ENCODE results near the gene IKZF4. TPM values are rescaled to one million over a fixed set of nuclear protein-coding genes. Genes with fewer than 3 reads are reported as not detected.

IKZF4 gene
- total and polyA plus RNA-seq, 2 of the 8 experiments (the other 6 are each of a cell fraction or from before 2014, with no cell fraction given) = 8.0 to 13.3 TPM

Other genes starting within 250 kb of the IKZF4 start
- gene SARNP, start 203.3 kb upstream of the IKZF4 start, total RNA-seq (2021; fragmentation: NEBNext Ultra II Directional; extraction: Animal tissue kit (Norgen Biotek cat#: 25700)) = 114 and 117 TPM in 2 replicates
- 140 and 226 TPM in 2 replicates for gene SARNP, start 203.3 kb upstream of the IKZF4 start, polyA plus RNA-seq (2011; rRNA removed)
- 34.1 and 39.0 TPM in 2 replicates for gene ORMDL2, start 203.0 kb upstream of the IKZF4 start, total RNA-seq (2021; fragmentation: NEBNext Ultra II Directional; extraction: Animal tissue kit (Norgen Biotek cat#: 25700))
- gene ORMDL2, start 203.0 kb upstream of the IKZF4 start, polyA plus RNA-seq (2011; rRNA removed) = 50.4 and 65.6 TPM in 2 replicates
- 32.3 and 34.3 TPM in 2 replicates for gene DNAJC14, start 191.5 kb upstream of the IKZF4 start, total RNA-seq (2021; fragmentation: NEBNext Ultra II Directional; extraction: Animal tissue kit (Norgen Biotek cat#: 25700))
- gene DNAJC14, start 191.5 kb upstream of the IKZF4 start, polyA plus RNA-seq (2011; rRNA removed) = 14.7 and 18.5 TPM in 2 replicates
- 2.6 and 2.7 TPM in 2 replicates for gene MMP19, start 178.1 kb upstream of the IKZF4 start, total RNA-seq (2021; fragmentation: NEBNext Ultra II Directional; extraction: Animal tissue kit (Norgen Biotek cat#: 25700))
- 2.8 and 3.3 TPM in 2 replicates for gene MMP19, start 178.1 kb upstream of the IKZF4 start, polyA plus RNA-seq (2011; rRNA removed)
- gene PYM1, start 93.1 kb upstream of the IKZF4 start, total RNA-seq (2021; fragmentation: NEBNext Ultra II Directional; extraction: Animal tissue kit (Norgen Biotek cat#: 25700)) = 58.5 and 58.9 TPM in 2 replicates
- 37.3 and 38.7 TPM in 2 replicates for gene PYM1, start 93.1 kb upstream of the IKZF4 start, polyA plus RNA-seq (2011; rRNA removed)
- 18.0 and 21.3 TPM in 2 replicates for gene DGKA, start 89.9 kb upstream of the IKZF4 start, total RNA-seq (2021; fragmentation: NEBNext Ultra II Directional; extraction: Animal tissue kit (Norgen Biotek cat#: 25700))
- gene DGKA, start 89.9 kb upstream of the IKZF4 start, polyA plus RNA-seq (2011; rRNA removed) = 15.9 and 24.4 TPM in 2 replicates
- gene PMEL, start 55.0 kb upstream of the IKZF4 start, total RNA-seq (2021; fragmentation: NEBNext Ultra II Directional; extraction: Animal tissue kit (Norgen Biotek cat#: 25700)) = 120 and 128 TPM in 2 replicates
- gene PMEL, start 55.0 kb upstream of the IKZF4 start, polyA plus RNA-seq (2011; rRNA removed) = 382 and 467 TPM in 2 replicates
- gene CDK2, start 54.2 kb upstream of the IKZF4 start, total RNA-seq (2021; fragmentation: NEBNext Ultra II Directional; extraction: Animal tissue kit (Norgen Biotek cat#: 25700)) = 41.7 and 42.5 TPM in 2 replicates
- gene CDK2, start 54.2 kb upstream of the IKZF4 start, polyA plus RNA-seq (2011; rRNA removed) = 39.4 and 41.6 TPM in 2 replicates
- 56.7 and 65.6 TPM in 2 replicates for gene RAB5B, start 47.0 kb upstream of the IKZF4 start, total RNA-seq (2021; fragmentation: NEBNext Ultra II Directional; extraction: Animal tissue kit (Norgen Biotek cat#: 25700))
- gene RAB5B, start 47.0 kb upstream of the IKZF4 start, polyA plus RNA-seq (2011; rRNA removed) = 47.2 and 62.4 TPM in 2 replicates
- gene SUOX, start 23.8 kb upstream of the IKZF4 start, total RNA-seq (2021; fragmentation: NEBNext Ultra II Directional; extraction: Animal tissue kit (Norgen Biotek cat#: 25700)) = 22.5 and 23.1 TPM in 2 replicates
- gene SUOX, start 23.8 kb upstream of the IKZF4 start, polyA plus RNA-seq (2011; rRNA removed) = 26.8 and 31.3 TPM in 2 replicates
- gene RPS26, start 20.9 kb downstream of the IKZF4 start, total RNA-seq (2021; fragmentation: NEBNext Ultra II Directional; extraction: Animal tissue kit (Norgen Biotek cat#: 25700)) = 53.4 and 64.3 TPM in 2 replicates
- gene RPS26, start 20.9 kb downstream of the IKZF4 start, polyA plus RNA-seq (2011; rRNA removed) = 1,236 and 1,922 TPM in 2 replicates
- 49.2 and 52.4 TPM in 2 replicates for gene ERBB3, start 59.1 kb downstream of the IKZF4 start, total RNA-seq (2021; fragmentation: NEBNext Ultra II Directional; extraction: Animal tissue kit (Norgen Biotek cat#: 25700))
- 33.9 and 43.4 TPM in 2 replicates for gene ERBB3, start 59.1 kb downstream of the IKZF4 start, polyA plus RNA-seq (2011; rRNA removed)
- gene PA2G4, start 83.5 kb downstream of the IKZF4 start, total RNA-seq (2021; fragmentation: NEBNext Ultra II Directional; extraction: Animal tissue kit (Norgen Biotek cat#: 25700)) = 237 and 242 TPM in 2 replicates
- 100 and 159 TPM in 2 replicates for gene PA2G4, start 83.5 kb downstream of the IKZF4 start, polyA plus RNA-seq (2011; rRNA removed)
- gene RPL41, start 95.6 kb downstream of the IKZF4 start, total RNA-seq (2021; fragmentation: NEBNext Ultra II Directional; extraction: Animal tissue kit (Norgen Biotek cat#: 25700)) = 4,440 and 4,619 TPM in 2 replicates
- 10,552 and 16,488 TPM in 2 replicates for gene RPL41, start 95.6 kb downstream of the IKZF4 start, polyA plus RNA-seq (2011; rRNA removed)
- gene ZC3H10, start 97.2 kb downstream of the IKZF4 start, total RNA-seq (2021; fragmentation: NEBNext Ultra II Directional; extraction: Animal tissue kit (Norgen Biotek cat#: 25700)) = 11.2 and 12.5 TPM in 2 replicates
- gene ZC3H10, start 97.2 kb downstream of the IKZF4 start, polyA plus RNA-seq (2011; rRNA removed) = 4.0 and 5.1 TPM in 2 replicates
- gene ESYT1, start 107.2 kb downstream of the IKZF4 start, total RNA-seq (2021; fragmentation: NEBNext Ultra II Directional; extraction: Animal tissue kit (Norgen Biotek cat#: 25700)) = 85.1 and 86.9 TPM in 2 replicates
- 165 and 174 TPM in 2 replicates for gene ESYT1, start 107.2 kb downstream of the IKZF4 start, polyA plus RNA-seq (2011; rRNA removed)
- 162 and 163 TPM in 2 replicates for gene MYL6B, start 131.5 kb downstream of the IKZF4 start, total RNA-seq (2021; fragmentation: NEBNext Ultra II Directional; extraction: Animal tissue kit (Norgen Biotek cat#: 25700))
- 146 and 202 TPM in 2 replicates for gene MYL6B, start 131.5 kb downstream of the IKZF4 start, polyA plus RNA-seq (2011; rRNA removed)
- 1,130 and 1,137 TPM in 2 replicates for gene MYL6, start 137.3 kb downstream of the IKZF4 start, total RNA-seq (2021; fragmentation: NEBNext Ultra II Directional; extraction: Animal tissue kit (Norgen Biotek cat#: 25700))
- gene MYL6, start 137.3 kb downstream of the IKZF4 start, polyA plus RNA-seq (2011; rRNA removed) = 1,664 and 2,279 TPM in 2 replicates
- 66.3 and 78.5 TPM in 2 replicates for gene SMARCC2, start 168.4 kb downstream of the IKZF4 start, total RNA-seq (2021; fragmentation: NEBNext Ultra II Directional; extraction: Animal tissue kit (Norgen Biotek cat#: 25700))
- 33.9 and 40.5 TPM in 2 replicates for gene SMARCC2, start 168.4 kb downstream of the IKZF4 start, polyA plus RNA-seq (2011; rRNA removed)
- gene RNF41, start 200.9 kb downstream of the IKZF4 start, total RNA-seq (2021; fragmentation: NEBNext Ultra II Directional; extraction: Animal tissue kit (Norgen Biotek cat#: 25700)) = 55.0 and 55.5 TPM in 2 replicates
- gene RNF41, start 200.9 kb downstream of the IKZF4 start, polyA plus RNA-seq (2011; rRNA removed) = 98.6 and 127 TPM in 2 replicates
- 56.1 and 58.1 TPM in 2 replicates for gene NABP2, start 203.3 kb downstream of the IKZF4 start, total RNA-seq (2021; fragmentation: NEBNext Ultra II Directional; extraction: Animal tissue kit (Norgen Biotek cat#: 25700))
- gene NABP2, start 203.3 kb downstream of the IKZF4 start, polyA plus RNA-seq (2011; rRNA removed) = 59.8 and 67.5 TPM in 2 replicates
- 0.25 TPM in 1 of 2 replicates, not detected in the other for gene SLC39A5, start 209.0 kb downstream of the IKZF4 start, total RNA-seq (2021; fragmentation: NEBNext Ultra II Directional; extraction: Animal tissue kit (Norgen Biotek cat#: 25700))
- gene SLC39A5, start 209.0 kb downstream of the IKZF4 start, polyA plus RNA-seq (2011; rRNA removed) = 0.27 and 0.75 TPM in 2 replicates
- 34.1 and 36.3 TPM in 2 replicates for gene ANKRD52, start 237.3 kb downstream of the IKZF4 start, total RNA-seq (2021; fragmentation: NEBNext Ultra II Directional; extraction: Animal tissue kit (Norgen Biotek cat#: 25700))
- 14.0 and 20.7 TPM in 2 replicates for gene ANKRD52, start 237.3 kb downstream of the IKZF4 start, polyA plus RNA-seq (2011; rRNA removed)
- gene COQ10A, start 245.9 kb downstream of the IKZF4 start, total RNA-seq (2021; fragmentation: NEBNext Ultra II Directional; extraction: Animal tissue kit (Norgen Biotek cat#: 25700)) = 21.8 and 22.8 TPM in 2 replicates
- 39.5 and 42.9 TPM in 2 replicates for gene COQ10A, start 245.9 kb downstream of the IKZF4 start, polyA plus RNA-seq (2011; rRNA removed)

Data from H1 (cell line).